Mesothelial cell of epicardium (in vitro differentiated cells): ENCODE measurements around the gene ENOPH1. TPM values are rescaled to one million over a fixed set of nuclear protein-coding genes. Genes with fewer than 3 reads are reported as not detected.

Experiments
- DNase-seq, 2 experiments: peaks; one replicate each; pipeline ENCODE4 v3.0.0; 2021; ENCODE audit warnings: low spot score in 2 of 2; ENCODE audit not compliant: unreplicated experiment in 2 of 2
- H3K27ac Mint-ChIP-seq: 2 replicates; pipeline ENCODE4 v1.8.0; 2021; ENCODE audit warnings: mixed read lengths
- H3K27me3 Mint-ChIP-seq: 2 replicates; pipeline ENCODE4 v1.8.0; 2021; ENCODE audit warnings: low read depth, mixed read lengths
- H3K36me3 Mint-ChIP-seq: 2 replicates; pipeline ENCODE4 v1.8.0; 2021; ENCODE audit warnings: mixed read lengths
- H3K4me1 Mint-ChIP-seq: 2 replicates; pipeline ENCODE4 v1.8.0; 2021; ENCODE audit warnings: mixed read lengths
- H3K4me3 Mint-ChIP-seq: 2 replicates; pipeline ENCODE4 v1.8.0; 2021; ENCODE audit warnings: mild to moderate bottlenecking, moderate library complexity, mixed read lengths
- H3K9me3 Mint-ChIP-seq: 2 replicates; pipeline ENCODE4 v1.8.0; 2021; ENCODE audit warnings: mixed read lengths
- CTCF ChIP-seq: fragments of 200-600 bp; sonication (generic); IDR thresholded peaks from one replicate; pipeline ENCODE4 v1.5.0; 2021; ENCODE audit warnings: antibody characterized with exemption; ENCODE audit not compliant: unreplicated experiment
- total RNA-seq: library from RNA; stranded (reverse); gene quantifications from 3 replicates; pipeline ENCODE4 v1.2.1, GENCODE V29; 2021

The ENOPH1 gene
- total RNA-seq, 1 donor from 2014 or later = 27.5 TPM

DNA sequence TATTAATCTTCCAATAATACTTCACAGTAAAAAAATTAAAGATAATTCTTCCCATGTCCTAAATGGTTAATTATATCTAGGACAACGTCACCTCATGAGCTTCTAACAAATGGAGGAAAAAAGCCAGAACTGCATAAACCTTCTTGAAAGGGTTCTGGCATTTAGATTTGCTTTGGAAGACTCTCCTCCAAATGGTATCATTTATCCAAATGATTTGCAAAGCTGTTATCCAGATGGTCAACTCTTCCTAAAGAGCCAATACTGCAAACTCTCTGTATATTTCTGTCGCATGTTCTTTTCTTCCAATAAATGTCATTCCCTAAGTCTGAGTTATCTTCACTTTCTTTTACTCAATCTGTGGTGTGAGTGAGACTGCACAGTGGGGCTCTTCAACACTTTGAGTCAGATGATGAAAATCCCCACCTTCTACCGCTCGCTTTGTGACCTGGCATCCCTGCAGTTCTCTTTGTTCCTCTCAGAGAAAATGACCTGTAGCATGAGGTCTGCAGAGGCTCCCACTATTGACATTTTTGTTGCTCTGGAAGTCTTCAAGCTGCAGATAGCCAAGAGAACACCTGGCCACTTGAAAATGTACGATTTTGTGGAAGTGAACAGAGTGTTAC lies 78.5 kb downstream of the ENOPH1 start:
- no peak overlapping the region for H3K27ac Mint-ChIP-seq
- peaks cover 2% of the 10 kb centered on the region for H3K4me1 Mint-ChIP-seq
- no peaks in the 10 kb centered on the region for H3K9me3 Mint-ChIP-seq
- peaks cover 9% of the 10 kb centered on the region for H3K27me3 Mint-ChIP-seq
- no peaks in the 10 kb centered on the region for H3K36me3 Mint-ChIP-seq
- TF ChIP-seq CTCF = no peak
- DNase-seq = no peak
- H3K4me3 Mint-ChIP-seq = no peak overlapping the region

DNA sequence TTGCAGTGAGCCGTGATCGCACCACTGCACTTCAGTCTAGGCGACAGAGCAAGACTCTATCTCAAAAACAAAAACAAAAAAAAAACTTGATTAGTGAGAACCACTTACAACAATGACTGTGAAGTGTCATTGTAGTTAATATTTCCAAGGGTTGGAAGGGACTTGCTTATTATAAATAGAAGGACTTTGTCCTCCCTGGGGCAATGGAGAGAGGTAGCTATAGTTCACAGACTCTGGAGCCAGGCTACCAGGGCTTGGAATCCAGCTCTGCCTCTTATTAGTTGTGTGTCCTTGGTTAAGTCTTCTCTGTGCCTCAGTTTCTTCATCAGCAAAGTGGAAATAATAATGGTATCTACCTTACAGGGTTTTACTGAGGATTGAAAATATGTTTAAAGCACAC lies 79.8 kb downstream of the ENOPH1 start:
- Mint-ChIP-seq H3K4me3 (no peak overlapping the region), H3K27ac (no peak overlapping the region), H3K9me3 (no peaks in the 10 kb centered on the region), H3K36me3 (no peaks in the 10 kb centered on the region), H3K4me1 (peaks cover 2% of the 10 kb centered on the region), H3K27me3 (peaks cover 13% of the 10 kb centered on the region)
- no peak for DNase-seq
- no peak for TF ChIP-seq CTCF

Other genes with a start within 250 kb of the ENOPH1 start
- 338 to 352 TPM (median 344 TPM) in 3 replicates for gene HNRNPD, start 56.6 kb upstream of the ENOPH1 start, total RNA-seq
- gene HNRNPDL, start 128 bp upstream of the ENOPH1 start, total RNA-seq = 467 to 470 TPM (median 467 TPM) in 3 replicates
- gene TMEM150C, start 131.4 kb downstream of the ENOPH1 start, total RNA-seq = 3.5 to 4.3 TPM (median 4.0 TPM) in 3 replicates